Hypothalamus (tissue), 51 donors: ENCODE results near the gene NEDD4.
"Not testable (repeated sequence)": the region's sequence is repeated elsewhere in the genome, so short reads cannot be mapped to it uniquely, and the experiment has no call there.

Source experiments
- DNase-seq, 51 donors: peaks; one replicate each; lab custom pipeline; 2025; lab: John Stamatoyannopoulos, UW

NEDD4 gene

GRCh38 chr15:55842897-55843296 lies 150.5 kb downstream of the NEDD4 start:
- not testable (repeated sequence) for DNase-seq

GRCh38 chr15:55835866-55836265 lies 157.5 kb downstream of the NEDD4 start:
- no peak for DNase-seq

- DNase-seq = no peak
Measured at GRCh38 chr15:55834331-55834730, 159.1 kb downstream of the NEDD4 start.

GRCh38 chr15:55829826-55830225 lies 163.6 kb downstream of the NEDD4 start:
- no peak for DNase-seq

GRCh38 chr15:55827955-55828354 lies 165.5 kb downstream of the NEDD4 start:
- no peak for DNase-seq

- no peak for DNase-seq
Measured at GRCh38 chr15:55827204-55827603, 166.2 kb downstream of the NEDD4 start.

GRCh38 chr15:55824857-55825613 lies 168.4 kb downstream of the NEDD4 start:
- peak in 3 of 51 donors; percentile 3 to 14 (median 4) for DNase-seq

GRCh38 chr15:55823699-55824340 lies 169.6 kb downstream of the NEDD4 start:
- no peak for DNase-seq

- no peak for DNase-seq
Measured at GRCh38 chr15:55823191-55823670, 170.2 kb downstream of the NEDD4 start.

- DNase-seq = not testable (repeated sequence)
Measured at GRCh38 chr15:55821740-55822139, 171.7 kb downstream of the NEDD4 start.

GRCh38 chr15:55820043-55820442 lies 173.4 kb downstream of the NEDD4 start:
- DNase-seq = no peak

- DNase-seq = no peak
Measured at GRCh38 chr15:55819397-55820034, 173.9 kb downstream of the NEDD4 start.

- no peak for DNase-seq
Measured at GRCh38 chr15:55816017-55816416, 177.4 kb downstream of the NEDD4 start.

GRCh38 chr15:55802600-55803376 lies 190.6 kb downstream of the NEDD4 start:
- DNase-seq = no peak

- DNase-seq = no peak
Measured at GRCh38 chr15:55800216-55800615, 193.2 kb downstream of the NEDD4 start.

GRCh38 chr15:55799291-55800212 lies 193.9 kb downstream of the NEDD4 start:
- DNase-seq = peak in 19 of 51 donors; percentile 1 to 22 (median 6)

- DNase-seq = no peak
Measured at GRCh38 chr15:55796321-55796965, 197.0 kb downstream of the NEDD4 start.

- DNase-seq = no peak
Measured at GRCh38 chr15:55795031-55795430, 198.4 kb downstream of the NEDD4 start.
